DND-41 (cell line): ENCODE measurements around the gene MRPL20.

Source experiments
- CTCF ChIP-seq: IDR thresholded peaks from 2 replicates; pipeline ENCODE4 v1.5.1; 2012; ENCODE audit warnings: borderline replicate concordance, low read length, moderate library complexity, mild to moderate bottlenecking; ENCODE audit not compliant: poor library complexity, severe bottlenecking; ENCODE audit errors: extremely low read depth
- EZH2 ChIP-seq: IDR thresholded peaks from 3 replicates; pipeline ENCODE4 v1.6.1; 2012; ENCODE audit warnings: borderline replicate concordance, low read depth, mild to moderate bottlenecking, moderate library complexity, low read length, inconsistent platforms; ENCODE audit not compliant: severe bottlenecking

DNA sequence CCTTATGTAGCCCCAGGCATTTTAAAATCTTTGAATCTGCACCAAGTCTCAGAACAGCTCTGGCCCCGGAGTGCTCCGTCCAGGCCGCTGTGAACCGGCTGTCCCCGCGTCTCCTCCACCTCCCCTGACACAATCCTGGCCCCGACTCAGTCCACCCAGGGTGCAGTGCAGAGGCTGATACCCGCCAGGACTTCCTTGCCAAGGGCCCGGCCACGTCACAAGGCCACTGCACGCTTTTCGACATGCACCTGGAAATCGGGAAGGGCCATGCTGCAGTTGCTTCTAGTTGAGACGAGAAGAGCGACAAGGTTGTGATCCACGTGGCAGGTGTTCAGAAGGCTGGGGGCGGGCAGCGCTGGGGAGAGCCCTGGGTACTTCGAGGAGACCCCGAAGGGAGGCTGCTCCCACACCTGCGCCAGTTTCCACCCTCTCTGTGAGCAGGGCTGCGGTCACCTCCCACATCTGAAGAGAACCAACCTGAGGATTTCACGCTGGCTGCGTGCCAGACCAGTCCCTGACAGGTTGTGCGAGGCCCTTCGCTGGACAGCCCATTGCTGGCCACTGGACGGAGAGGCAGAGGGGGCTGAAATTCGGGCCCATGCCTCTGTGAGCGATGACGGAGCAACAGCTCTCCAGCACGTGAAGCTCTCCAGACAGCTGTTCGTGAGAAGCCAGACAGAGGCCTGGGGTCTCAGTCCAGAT lies 35.1 kb upstream of the MRPL20 start:
- TF ChIP-seq CTCF, result no peak
- TF ChIP-seq EZH2, result no peak
